22Rv1 (cell line): ENCODE measurements around the gene SRMS.

Experiments
- CTCF ChIP-seq: fragments of 450-650 bp; IDR thresholded peaks from 2 replicates; pipeline ENCODE4 v1.5.1; 2017; ENCODE audit warnings: mild to moderate bottlenecking
- ZFX ChIP-seq: fragments of 450-650 bp; IDR thresholded peaks from 2 replicates; pipeline ENCODE4 v1.6.1; 2017; ENCODE audit warnings: antibody characterized with exemption, borderline replicate concordance

- TF ChIP-seq CTCF, result no peak
- TF ChIP-seq ZFX, result no peak
These were observed 55.8 kb downstream of the SRMS start for GRCh38 chr20:63491635-63492230.
